A549 (cell line): ENCODE data around the gene PROB1.

ENCODE experiments used
- RCOR1 ChIP-seq: fragments of 150-350 bp; IDR thresholded peaks from 2 replicates; pipeline ENCODE4 v1.6.1; 2014; ENCODE audit warnings: antibody characterized with exemption, low read length, low read depth
- TP53 ChIP-seq: fragments of 250-450 bp; sonication (Bioruptor Pico); IDR thresholded peaks from 2 replicates; pipeline ENCODE4 v1.5.0; 2021; ENCODE audit warnings: mild to moderate bottlenecking, moderate library complexity
- TF ChIP-seq, protein P1 (sequence below): fragments of >200 bp; sonication (Bioruptor Twin); formaldehyde crosslinking; IDR thresholded peaks from 3 replicates; pipeline ENCODE4 v1.5.1; 2016

DNA sequence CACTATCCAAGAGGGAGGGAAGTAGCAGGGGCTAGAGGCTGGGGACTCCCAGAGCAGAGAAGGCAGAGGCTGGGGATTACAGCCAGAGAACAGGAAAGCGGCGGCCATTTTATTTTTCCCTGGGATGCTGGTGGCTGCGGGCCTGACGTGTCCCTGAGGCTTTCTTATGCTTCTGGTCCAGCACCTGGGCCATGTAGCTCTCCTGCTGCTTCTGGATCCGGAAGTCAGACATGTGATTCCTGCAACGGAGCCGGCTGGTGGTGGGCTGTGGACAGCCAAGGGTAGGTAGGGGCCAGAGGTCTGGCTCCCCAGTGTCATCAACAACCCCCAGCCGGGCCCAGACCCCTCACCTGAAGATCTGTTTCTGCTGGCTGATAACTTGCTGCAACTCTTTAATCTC is 1.8 kb upstream of the PROB1 start:
- TF ChIP-seq TP53 (CRISPR knock-in tag) (no peak), RCOR1 (no peak)
- TF ChIP-seq, protein P1, sequence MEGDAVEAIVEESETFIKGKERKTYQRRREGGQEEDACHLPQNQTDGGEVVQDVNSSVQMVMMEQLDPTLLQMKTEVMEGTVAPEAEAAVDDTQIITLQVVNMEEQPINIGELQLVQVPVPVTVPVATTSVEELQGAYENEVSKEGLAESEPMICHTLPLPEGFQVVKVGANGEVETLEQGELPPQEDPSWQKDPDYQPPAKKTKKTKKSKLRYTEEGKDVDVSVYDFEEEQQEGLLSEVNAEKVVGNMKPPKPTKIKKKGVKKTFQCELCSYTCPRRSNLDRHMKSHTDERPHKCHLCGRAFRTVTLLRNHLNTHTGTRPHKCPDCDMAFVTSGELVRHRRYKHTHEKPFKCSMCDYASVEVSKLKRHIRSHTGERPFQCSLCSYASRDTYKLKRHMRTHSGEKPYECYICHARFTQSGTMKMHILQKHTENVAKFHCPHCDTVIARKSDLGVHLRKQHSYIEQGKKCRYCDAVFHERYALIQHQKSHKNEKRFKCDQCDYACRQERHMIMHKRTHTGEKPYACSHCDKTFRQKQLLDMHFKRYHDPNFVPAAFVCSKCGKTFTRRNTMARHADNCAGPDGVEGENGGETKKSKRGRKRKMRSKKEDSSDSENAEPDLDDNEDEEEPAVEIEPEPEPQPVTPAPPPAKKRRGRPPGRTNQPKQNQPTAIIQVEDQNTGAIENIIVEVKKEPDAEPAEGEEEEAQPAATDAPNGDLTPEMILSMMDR: no peak
